Diencephalon (tissue), 1 donor: ENCODE results near the gene MESD. TPM values are rescaled to one million over a fixed set of nuclear protein-coding genes. Genes with fewer than 3 reads are reported as not detected.

Source experiments
- small RNA-seq: library from RNA; depleted of rRNA; stranded (forward); fragments of <200 nt; gene quantifications from one replicate; pipeline ENCODE3, GENCODE V24; 2014
- total RNA-seq: library from RNA; depleted of rRNA; stranded (reverse); fragments of >200 nt; gene quantifications from one replicate; pipeline ENCODE4 v1.2.3, GENCODE V29; 2014

The MESD gene
- total RNA-seq: 22.4 TPM

DNA sequence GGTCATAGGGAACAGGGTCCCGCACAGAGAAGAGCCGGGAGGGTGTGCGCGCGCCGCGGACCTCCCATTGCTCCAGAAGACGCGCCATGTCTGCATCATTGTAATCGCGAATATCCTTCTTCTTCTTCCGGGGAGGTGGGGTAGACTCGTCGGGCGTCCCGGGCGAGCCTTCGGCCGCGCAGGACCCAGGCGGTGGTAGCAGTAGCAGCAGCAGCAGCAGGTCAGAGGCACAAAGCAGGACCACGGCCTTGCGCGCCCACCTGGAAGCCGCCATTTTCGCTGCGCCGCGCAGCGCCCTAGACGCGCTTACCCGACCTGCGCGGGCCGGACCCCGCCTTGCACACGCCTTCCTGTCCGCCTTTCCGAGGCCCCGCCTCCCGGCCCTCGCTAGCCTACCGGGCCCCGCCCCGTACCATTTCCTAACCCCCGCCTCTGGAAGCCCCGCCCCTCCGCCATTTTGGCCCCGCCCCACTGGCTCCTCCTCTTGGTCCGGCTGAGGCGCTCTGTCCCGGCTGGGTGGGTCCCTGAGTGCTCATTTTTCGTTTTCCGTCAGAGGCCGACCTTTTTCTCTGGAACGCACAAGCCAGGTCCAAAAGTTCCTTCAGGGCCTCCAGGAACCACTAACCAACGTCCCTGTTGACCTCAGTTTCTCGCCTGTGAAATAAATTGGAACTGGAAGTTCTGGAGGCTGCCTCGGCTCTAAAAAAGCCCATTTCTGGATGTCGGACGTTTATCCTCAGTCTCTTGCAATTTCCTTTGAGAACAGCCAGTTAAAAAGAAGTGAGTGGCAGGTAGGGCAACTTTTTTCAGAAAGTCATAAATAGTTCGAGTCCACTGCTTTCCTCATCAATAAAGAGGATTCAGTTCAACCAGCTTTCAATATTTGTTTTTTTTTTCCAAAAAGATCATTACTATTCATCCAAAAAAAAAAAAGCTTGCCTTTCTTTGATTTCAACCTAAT, at the start of gene MESD:
TSS of gene MESD (minus strand) at position 302 of the 961 bp plus-strand sequence. CDS start at position 274, 28 bp downstream.

GRCh38 chr15:81000624-81001151, 11.1 kb upstream of the MESD start, which contains the start of gene TLNRD1:
Gene TLNRD1 (plus strand): TSS chr15:81000923. CDS start chr15:81002272, 1,349 bp downstream.

Small RNA genes within 50 kb of the gene (small RNA-seq; reads per million reads assigned to genes)
- gene MIR4514: not detected

Other genes with a start within 250 kb of the MESD start
- gene CEMIP, start 210.4 kb downstream of the MESD start, total RNA-seq: 3.9 TPM
- 8.1 TPM for gene TLNRD1, start 11.1 kb upstream of the MESD start, total RNA-seq
- 5.3 TPM for gene CFAP161, start 144.5 kb upstream of the MESD start, total RNA-seq
- gene IL16, start 207.1 kb upstream of the MESD start, total RNA-seq: 1.8 TPM